Transverse colon (tissue), 4 donors: ENCODE data around the gene RING1.

ENCODE experiments used
- CTCF ChIP-seq, 5 experiments: fragments of 200-600 bp in 3 of 5; fragments of 450-650 bp in 2 of 5; sonication (generic) in 3 of 5; IDR thresholded peaks; 1 replicate in 2 of 5; 2 replicates in 3 of 5; pipeline ENCODE4 v1.5.1; 2016 to 2017; ENCODE audit warnings: antibody characterized with exemption in 5 of 5, inconsistent platforms in 3 of 5, mild to moderate bottlenecking in 2 of 5, moderate library complexity in 1 of 5
- EP300 ChIP-seq: sonication (generic); formaldehyde crosslinking; IDR thresholded peaks from one replicate; pipeline ENCODE4 v1.6.1; 2017; ENCODE audit warnings: antibody characterized with exemption, low read depth
- POLR2AphosphoS5 ChIP-seq, 3 donors: sonication (generic); formaldehyde crosslinking; IDR thresholded peaks; one replicate each; pipeline ENCODE4 v1.6.1; 2016; ENCODE audit warnings: antibody characterized with exemption in 3 of 3

- no peak for TF ChIP-seq CTCF (IDR thresholded peaks at IDR 0.05)
- no peak for TF ChIP-seq POLR2AphosphoS5 (IDR thresholded peaks at IDR 0.05)
- TF ChIP-seq EP300 = no peak
These were observed 22.6 kb upstream of the RING1 start for GRCh38 chr6:33185654-33186187.
